ENCODE measurements around the gene KLF2.
"Not testable (repeated sequence)": the region's sequence is repeated elsewhere in the genome, so short reads cannot be mapped to it uniquely, and the experiment has no call there.

Gene KLF2

DNA sequence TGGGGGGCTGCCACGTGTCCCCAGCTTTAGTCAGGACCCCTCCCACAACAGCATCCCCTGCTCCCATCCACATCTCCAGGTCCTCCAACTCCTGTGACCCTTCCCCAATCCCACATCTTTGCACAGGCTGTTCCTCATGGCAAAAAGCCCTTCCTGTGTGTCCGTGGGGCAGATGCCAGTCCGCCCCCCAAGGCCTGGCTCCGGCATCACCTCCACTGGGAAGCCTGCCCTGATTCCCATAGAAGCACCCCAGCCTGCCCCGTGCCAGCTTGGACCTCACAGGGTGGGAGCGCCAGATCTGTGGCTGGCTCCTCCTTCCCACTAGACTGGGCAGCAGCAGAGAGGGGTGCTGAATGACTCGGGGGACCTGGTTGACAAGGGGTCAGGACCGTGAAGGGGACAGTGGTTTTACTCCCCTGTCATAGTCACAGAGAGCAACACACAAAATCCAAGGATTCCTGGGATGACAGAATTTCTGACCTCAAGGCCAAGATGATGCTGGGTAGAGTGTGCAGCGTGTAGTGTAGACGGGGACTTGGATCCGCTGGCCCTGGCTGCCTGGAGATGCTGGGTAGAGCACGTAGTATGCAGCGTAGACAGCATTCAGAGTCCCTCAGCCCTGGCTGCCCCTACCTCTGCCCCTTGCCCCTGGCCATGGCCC is 13.3 kb downstream of the KLF2 start:
- DNase-seq (ENCODE audit: low spot score), result no peak

DNA sequence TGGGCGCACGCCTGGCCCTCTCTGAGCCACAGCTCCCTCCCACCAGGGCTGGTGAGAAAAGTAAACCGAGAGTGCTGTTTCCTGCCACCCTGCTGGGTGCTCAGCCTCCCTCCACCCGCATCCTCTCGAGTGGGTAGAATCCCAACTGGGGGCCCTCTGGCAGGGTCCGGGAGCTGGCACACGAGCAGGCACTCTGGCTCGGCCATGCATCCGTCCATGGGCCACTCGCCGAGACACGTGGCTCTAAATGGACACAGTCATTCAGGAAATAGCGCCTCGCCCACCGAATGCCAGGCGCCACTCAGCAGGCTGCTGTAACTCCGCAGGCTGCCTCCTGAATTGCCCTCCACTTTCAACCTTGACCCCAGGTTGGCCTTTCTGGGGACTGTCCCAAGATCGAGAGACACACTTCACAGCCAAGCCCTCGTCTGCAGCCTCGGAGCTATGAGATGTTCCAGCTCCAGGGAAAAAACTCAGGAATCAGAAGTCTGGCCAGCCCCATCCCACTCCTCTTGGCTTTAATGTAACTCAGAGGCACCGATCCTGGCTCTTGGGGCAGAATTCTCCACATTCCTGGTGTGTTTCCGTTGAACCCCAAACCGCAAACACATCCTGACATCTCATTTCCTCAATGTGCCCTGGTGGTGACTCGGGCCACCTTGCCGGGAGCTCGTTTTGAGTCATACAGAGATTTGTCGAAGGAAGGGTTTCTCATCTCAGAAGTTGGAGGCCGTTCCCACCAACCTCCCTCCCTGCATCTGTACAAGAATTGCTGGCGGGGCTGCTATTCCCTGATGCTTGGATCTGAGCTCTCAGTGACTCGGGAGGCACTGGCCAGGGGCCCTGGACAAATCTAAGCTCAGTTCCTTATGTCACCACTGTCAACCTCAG is 14.1 kb downstream of the KLF2 start:
- DNase-seq (ENCODE audit: low spot score), result no peak

DNA sequence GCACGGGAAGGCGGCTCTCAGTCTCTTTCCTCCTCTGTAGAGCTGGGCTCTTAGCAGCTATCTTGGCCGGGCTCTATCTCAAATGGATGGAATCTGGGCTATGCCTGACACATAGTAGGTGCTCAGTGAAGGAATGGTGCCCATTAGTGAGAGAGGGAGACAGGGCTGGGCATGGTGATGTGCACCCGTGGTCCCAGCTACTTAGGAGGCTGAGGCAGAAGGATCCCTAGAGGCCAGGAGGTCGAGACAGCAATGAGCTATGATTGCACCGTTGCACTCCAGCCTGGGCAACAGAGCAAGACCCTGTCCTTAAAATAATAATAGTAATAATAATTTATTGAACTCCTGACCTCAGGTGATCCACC is 14.7 kb downstream of the KLF2 start:
- DNase-seq (ENCODE audit: low spot score), result no peak

DNA sequence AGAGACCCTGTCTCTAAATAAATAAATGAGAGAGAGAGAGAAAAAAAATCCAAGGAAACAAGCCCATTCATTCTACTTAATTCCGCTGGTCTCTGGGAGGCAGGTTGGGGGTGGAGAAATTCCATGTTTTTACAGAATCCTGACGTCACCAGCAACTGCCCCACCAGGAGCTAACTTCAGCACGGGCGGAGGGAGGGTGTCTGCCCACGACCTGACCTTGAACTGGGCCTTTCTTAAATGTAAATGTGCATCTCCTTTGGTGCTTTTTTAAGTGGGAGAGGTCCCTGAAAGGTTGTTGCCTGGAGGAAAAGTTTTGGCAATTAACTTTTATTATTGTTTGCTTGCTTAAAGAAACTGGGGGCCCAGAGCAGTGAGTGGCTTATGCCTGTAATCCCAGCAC is 15.5 kb downstream of the KLF2 start:
- DNase-seq (ENCODE audit: low spot score), result no peak

DNA sequence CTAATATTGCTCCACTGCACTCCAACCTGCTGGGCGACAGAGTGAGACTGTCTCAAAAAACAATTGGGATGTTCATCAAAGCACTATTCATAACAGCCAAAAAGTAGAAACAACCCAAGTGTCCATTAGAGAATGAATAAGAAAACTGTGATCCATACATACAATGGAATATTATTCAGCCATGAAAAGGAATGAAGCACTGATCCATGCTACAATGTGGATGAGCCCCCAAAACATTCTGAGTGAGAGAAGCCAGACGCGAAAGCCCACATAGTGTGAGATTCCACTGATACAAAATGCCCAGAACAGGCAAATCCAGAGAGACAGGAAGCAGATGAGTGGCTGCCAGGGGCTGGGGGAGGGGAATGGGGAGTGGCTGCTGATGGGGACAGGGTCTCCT is 16.0 kb downstream of the KLF2 start:
- DNase-seq (ENCODE audit: low spot score), result no peak

DNA sequence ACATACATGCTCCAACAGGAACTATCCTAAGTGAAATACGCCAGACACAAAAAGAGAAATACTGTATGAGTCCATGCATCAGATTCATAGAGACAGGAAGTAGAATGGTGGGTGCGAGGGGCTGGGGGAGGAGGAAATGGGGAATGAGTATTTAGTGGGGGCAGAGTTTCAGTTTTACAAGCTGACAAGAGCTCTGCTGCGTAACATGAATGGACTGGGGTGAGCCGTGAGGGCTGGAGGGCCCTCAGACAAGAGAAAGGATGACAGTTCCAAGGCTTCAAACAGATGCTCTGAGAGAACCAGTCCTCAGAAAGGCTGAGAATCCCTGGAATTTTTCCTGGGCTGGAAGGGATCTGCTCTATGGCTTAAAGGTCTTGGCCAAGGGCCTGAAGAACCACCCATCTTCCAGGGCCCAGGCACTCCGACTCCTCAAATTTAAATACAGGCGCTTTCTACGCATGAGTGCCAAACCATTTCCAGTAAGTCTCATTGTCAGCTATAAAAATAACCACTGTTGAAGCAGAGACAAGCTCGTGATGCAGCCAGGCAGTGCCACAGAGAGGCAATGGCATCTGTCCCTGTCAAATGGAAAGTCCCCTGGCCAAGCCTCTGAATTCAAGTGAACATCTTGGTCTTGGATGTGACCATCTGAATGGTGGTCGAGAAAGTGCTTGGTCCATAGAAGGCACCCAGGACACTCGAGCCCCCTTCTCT is 17.5 kb downstream of the KLF2 start:
- DNase-seq (ENCODE audit: low spot score), result peak; percentile 81

DNA sequence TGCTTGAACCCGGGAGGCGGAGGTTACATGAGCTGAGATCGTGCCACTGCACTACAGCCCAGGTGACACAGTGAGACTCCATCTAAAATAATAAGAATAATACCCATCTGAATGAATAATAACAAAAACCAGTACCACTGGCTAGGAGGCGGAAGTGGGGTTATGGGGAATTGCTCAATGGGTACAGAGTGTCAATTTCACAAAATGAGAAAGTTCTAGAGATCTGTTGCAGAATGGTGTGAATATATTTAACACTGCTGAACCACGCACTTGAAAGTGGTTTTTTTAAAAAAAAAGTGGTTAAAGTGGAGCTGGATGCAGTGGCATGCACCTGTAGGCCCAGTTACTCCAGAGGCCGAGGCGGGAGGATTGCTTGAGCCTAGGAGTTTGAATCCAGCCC is 18.5 kb downstream of the KLF2 start:
- DNase-seq (ENCODE audit: low spot score), result no peak

DNA sequence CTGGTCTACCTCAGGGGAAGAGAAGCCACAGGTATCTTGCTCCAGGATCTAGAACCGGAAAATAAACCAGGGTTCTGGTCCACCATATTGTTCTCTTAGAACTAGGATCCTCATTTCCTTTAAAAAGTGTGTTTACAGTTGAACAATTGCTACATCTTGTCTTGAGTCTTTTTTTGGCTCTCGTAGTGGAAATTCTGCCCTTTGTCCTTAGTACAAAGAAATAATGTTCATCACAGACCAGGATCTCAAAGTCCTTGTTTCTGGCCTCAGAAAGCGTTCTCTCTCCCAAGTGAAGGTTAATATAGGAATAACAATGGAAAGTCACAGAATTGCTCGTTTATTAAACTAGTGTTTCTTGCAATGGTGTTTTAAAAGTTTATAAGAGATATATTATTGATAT is 20.8 kb downstream of the KLF2 start:
- DNase-seq (ENCODE audit: low spot score), result no peak

DNA sequence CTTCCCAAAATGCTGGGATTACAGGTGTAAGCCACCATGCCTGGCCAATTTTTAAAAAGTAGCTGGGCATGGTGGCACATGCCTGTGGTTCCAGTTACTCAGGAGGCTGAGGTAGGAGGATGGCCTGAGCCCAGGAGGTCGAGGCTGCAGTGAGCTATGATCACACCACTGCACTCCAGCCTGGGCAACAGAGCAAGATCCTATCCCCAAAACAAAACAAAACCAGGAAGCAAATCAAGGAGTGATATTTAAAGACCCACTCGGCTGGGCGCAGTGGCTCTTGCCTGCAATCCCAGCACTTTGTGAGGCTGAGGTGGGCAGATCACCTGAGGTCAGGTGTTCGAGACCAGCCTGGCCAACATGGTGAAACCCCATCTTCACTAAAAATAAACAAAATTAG is 22.5 kb downstream of the KLF2 start:
- DNase-seq (ENCODE audit: low spot score), result not testable (repeated sequence)

DNA sequence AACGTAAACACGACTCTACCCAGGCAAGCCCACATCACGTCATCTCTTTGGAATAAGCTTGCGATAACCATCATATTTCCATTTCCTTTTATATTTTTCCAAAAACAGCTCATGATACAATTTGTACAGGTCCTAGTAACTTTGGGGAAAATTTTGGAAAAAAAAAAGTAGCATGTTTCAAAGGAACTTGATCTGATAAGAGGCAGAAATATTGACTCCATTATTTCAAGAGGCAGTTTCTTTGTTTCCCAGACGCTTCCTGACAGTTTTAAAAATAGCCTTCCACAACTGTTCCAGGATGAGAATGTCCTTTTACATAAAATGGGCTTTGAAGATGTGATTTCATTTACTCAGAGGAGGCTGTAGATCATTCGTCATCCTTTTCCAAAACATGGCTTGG is 23.1 kb downstream of the KLF2 start:
- no peak for DNase-seq (ENCODE audit: low spot score)

DNA sequence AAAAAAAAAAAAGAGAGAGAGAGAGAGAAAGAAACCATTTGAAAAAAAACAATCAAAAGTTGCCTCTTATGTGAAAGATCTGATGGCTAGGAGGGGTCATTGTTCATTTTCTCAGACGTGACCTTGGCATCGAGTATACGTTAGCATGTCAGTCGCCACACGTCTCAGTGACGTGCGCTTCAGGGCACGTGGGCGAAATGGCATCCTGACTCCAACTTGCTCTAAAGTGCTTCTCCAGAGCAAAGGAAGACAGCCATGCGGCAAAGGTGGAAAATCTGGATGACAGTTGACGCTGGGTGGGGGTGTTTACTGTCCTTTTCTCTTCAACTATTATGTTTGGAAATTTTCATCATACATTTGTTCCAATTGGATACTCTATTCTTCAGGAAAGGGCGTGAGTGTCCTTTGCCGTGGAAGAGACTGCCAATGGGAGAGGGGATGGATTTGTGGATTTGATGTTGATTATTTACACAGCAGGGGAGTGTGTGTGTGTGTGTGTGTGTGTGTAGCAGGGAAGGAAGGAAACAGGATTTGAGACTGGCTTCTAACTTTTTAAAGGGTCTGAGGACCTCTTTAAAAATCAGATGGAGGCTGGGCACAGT is 25.0 kb downstream of the KLF2 start:
- DNase-seq (ENCODE audit: low spot score), result no peak

DNA sequence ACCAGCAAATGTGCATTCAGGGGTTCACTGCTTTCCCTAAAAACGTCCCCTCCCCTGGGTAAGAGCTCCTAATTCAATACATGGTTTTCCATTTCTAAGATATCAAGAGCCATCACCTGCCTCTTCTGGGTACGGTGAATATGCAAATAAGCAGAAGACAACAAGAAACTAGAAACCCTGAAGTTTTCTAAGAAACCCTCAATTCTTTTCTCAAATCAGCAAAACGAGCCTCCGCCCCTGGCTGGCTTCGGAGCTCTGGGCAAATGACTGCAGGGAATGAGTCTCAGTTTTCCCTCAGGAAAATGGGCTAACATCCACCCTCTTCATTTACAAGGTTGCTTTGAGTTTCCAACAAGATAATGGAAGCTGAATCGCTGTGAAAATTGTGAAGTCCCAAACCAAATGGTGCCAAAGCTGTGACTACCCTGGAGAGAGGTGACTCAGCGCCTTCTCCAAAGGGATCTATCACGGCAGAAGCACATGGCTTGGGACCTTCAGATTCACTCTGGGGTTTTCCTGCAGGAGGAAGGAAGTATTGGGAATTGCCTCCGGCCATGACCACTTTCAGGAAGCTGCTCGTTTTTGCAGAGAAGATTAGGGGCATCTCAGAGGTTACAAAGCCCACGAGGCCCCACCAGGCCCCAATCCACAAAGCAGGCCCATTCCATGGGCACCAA is 26.6 kb downstream of the KLF2 start:
- no peak for DNase-seq (ENCODE audit: low spot score)

DNA sequence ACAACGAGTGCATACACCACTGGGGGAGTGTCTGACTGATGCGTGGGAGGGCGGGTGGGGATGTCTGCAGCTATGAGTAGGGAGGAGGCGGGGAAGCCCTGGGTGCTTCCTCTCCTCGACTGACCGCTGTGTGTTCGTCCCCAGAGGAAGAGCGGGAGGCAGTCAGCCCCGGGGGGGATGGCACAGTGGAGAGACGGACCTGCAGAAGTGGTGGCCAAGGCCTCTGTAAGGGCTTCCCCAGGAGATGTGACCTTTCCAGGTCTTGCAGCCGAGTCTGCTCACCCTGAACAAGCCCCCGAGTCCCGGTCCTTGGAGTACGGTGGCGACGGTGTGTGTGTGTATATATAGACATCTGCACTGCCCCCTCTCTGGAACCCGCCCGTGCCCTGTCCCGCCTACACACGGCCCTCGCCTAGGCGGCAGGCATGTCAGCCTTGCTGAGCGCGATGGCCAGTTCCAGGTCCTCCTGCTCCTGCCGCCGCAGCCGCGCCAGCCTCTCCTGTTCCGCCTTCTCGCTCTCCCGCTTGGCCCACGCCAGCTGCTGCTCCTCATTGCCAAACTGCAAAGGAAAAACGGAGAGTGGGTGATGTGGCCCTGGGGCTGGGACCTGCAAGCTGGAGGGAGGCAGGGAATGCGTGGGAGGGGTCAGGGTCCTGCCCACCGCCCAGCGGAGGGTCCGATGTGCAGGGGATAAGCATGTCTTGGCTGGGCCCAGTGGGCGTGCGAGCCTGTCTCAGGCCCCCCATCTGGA is 30.8 kb downstream of the KLF2 start:
- DNase-seq (ENCODE audit: low spot score), result no peak

DNA sequence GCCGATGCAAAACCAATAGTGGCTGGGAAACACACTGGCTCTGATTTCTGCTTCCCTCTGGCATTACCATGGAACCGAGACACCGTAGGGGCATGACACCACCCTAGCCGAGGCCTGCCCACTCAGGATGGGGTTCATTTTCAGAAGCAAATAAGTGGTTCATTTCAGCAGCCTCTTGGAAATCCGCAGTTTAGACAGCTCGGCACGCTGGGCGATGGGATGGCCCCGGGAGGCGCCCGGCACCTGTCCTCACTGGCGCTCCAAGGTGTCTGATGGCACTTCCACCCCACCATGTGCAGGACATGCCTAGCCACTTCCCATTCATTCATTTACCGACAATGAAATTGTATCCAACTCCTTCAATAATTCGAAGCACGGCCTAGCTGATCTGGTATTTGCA is 33.8 kb downstream of the KLF2 start:
- DNase-seq (ENCODE audit: low spot score), result no peak

DNA sequence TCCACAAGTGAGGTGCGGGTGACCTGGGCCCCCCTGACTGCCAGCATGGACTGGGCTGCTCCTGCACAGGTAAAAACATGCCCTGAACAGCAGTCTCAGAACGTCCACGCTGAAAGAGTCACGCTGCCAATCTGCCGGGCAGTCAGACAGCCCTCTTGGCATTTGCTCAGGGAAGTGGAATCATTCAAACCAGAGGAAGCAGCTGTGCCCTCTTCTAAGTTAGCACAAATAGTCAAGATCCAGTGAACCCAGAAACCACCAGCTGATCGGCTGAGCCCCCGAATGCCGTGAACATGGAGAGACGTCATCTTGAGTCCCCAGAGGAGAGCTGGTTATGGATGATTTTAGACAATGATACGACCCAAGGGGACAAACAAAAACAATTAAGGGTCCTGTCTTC is 34.4 kb downstream of the KLF2 start:
- DNase-seq (ENCODE audit: low spot score), result peak; percentile 43

DNA sequence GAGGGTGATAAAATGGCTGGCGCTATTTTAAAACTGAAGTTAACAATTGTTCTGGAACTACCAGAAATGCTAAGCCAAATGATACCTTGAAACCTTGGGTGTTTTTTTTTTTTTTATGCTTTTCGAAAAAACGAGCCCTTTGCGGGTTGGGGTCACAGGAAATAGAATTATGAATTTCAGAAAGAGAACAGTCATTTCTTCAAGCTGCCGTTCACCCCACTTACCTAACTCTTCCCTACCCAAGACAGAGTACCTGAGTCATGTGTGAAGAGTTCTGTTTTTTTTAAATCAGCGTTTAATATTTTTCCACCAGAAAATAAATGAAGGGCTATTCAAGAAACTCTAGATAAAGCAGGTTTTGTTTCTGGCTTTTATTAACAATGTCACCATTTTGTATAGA is 35.3 kb downstream of the KLF2 start:
- no peak for DNase-seq (ENCODE audit: low spot score)

DNA sequence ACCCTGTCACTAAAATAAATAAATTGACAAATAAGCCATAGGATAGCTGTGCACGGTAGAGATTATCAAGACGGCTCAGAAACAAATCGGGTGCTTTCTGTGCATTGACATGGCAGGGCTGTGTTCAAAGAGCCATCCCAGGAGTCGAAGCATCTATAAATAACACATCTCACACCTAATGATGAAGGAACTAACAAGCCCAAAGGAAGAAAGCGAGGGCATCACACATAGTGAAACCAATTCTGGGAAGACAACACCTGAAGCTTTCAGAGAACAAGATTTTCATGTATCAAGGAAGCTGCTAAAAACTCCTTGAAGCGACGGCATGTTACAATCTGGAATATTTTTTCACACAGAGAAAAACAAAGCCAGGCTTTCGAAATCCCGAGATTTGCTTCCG is 36.1 kb downstream of the KLF2 start:
- no peak for DNase-seq (ENCODE audit: low spot score)

DNA sequence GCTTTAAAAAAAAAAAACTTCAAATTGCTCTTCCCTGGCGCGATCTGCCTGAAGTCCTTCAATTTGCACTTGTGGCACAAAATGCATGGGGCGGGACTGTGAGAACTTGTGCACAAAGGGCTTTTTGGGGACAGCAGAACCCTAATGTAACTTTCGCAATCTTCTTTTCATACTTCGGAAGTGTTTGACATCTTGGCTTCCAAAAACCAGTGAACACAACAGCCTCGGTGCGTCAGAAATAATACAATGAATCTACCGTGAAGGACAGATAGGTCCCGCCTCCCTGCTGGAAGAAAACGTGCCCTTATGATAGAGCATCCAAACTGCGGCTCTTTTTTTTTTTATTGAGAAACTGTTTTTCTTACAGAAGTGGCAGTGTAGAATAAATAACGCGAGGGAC is 36.6 kb downstream of the KLF2 start:
- DNase-seq (ENCODE audit: low spot score), result no peak

DNA sequence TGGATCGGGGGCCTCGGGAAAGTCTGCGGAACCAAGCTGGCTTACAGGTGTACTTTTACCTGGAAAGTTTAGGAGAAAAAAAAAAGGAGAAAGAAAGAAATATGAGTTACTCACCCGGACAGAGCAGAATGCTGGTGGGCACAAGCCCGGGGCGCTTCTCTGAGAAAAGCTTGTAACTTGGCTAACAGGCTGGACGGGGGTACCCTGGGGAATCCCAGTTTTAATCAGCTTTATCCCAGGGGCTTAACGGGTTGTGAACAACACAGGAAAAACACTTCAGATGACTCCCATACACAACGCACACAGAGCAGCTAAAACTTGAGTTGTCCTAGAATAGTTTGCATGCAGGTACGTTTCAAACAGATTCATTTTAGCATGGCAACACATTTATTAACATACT is 37.3 kb downstream of the KLF2 start:
- DNase-seq (ENCODE audit: low spot score), result no peak

DNA sequence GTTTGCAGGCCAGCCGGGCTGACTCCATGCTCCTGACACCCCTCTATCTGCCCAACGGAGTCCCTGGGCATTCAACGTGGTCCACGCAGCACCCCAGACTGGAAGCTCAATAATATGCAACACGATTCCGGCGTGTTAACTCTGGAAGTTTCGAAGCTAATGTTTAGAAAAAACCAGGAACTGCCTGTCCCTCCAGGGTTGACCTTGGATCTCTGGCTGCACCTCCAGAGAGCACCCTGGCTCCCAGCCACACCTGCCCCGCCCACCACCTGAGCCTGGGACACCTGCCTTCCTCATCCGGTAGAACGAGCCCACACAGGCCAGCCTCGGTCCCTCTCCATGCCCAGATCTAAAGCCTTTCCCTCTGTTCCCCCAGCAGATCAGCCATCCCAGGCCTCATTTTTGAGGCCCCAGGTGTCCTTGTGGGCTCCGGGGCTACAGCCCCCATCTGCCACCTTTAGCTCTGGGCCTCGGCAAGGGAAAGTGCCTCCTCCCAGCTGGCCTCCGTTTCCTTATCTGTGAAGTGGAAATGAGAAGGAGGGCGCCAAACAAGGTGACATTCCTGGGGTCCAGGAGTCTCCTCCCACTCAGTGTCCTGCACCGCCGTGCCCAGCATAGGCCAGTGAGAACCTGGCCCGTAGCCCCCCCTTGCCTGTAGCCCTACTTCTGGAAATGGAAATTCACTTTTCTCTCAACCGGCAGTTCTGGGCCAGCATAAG is 38.7 kb downstream of the KLF2 start:
- DNase-seq (ENCODE audit: low spot score), result no peak

DNA sequence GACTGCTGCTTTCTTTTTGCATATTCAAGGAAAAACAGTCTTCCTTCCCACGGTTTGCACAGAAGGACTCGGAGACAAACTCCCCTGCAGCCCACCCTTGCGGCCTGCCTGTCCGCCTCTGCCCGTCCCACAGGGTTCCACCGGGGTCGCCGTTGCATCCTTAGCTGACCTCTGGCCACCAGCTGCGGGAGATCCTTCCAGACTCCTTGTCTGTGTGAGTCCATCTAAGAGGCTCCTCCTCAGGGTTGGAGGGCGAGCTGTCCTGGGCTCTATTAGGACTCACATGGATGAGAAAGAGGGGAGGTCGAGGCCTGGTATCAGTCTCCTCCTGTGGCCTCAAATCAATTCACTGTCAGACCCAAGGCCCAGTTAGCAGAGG is 39.2 kb downstream of the KLF2 start:
- no peak for DNase-seq (ENCODE audit: low spot score)

Measured in pons (tissue), 1 donor.